HG02970 (cell line): Measurements from ENCODE around the gene WDR20.
"Not testable (repeated sequence)": the region's sequence is repeated elsewhere in the genome, so short reads cannot be mapped to it uniquely, and the experiment has no call there.

Experiments used
- ATAC-seq: cut with Tn5 transposase; IDR thresholded peaks from one replicate; pipeline ENCODE4 v1.9.1; 2021; ENCODE audit warnings: mild to moderate bottlenecking, moderate library complexity, moderate number of reproducible peaks; ENCODE audit not compliant: unreplicated experiment, low FRiP score

Gene WDR20

DNA sequence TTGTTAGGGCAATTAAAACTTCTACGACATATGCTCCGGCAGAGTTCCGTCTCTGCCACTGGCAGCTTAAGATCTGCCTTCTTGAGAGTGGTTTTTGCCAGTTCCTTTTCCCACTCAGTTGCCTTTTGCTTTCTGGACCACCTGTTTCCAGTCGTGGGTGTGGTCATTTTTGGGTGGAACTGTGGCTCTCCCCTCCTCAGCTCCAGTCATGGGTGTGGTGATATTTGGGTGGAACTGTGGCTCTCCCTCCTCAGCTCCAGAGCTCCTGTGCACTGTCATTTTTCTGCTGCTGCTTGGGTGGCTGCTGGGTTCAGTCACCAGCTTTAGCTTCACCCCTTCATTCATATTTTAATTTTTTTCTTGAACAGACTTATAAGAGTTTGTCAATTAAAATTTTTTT is 25.3 kb downstream of the WDR20 start:
- ATAC-seq = no peak

DNA sequence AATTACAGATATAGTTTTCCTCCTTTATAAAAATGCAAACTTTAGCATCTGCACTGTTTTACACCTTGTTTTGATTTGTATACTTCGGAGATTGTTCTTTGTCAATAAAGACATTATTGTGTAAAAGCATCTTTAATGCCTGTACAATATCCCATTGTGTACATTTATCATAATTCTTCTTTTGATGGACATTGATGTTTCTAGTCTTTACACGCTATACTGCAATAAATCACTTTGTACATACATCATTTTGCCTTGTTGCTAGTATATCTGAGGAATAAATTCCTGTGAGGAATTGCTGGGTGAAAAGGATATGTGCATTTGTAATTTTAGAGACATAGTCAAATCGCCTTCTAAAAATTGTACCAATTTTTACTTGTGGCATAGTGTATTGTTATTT is 30.4 kb downstream of the WDR20 start:
- ATAC-seq = no peak

DNA sequence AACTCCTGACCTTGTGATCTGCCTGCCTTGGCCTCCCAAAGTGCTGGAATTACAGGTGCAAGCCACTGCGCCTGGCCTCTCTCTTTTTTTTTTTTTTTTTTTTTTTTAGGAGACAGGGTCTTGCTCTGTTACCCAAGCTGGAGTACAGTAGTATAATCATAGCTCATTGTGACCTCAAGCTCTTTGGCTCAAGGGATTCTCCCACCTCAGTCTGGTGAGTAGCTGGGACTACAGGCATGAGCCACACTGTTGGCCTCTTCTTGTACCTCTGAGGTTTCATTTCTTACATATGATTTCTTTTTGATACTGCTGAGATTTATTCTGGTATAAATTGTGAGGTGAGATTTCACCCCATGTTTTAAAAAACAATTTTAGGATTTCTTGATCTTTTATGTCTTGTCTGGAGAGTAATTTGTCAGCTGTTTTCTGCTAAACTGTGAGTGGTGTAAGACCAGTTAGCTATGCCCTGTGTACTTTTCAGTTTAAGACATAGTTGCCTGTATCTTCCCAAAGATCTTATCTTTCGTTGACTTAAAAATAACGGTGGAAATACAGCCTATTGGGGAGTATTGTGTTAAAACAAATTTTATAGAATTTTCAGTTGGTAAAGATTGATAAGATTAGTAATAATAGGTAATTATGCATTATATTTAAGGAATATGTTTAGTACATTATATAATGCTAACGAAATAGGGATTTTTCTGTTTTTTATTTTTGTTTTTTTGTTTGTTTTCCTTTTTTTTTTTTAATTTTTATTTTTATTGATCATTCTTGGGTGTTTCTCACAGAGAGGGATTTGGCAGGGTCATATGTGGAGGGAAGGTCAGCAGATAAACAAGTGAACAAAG is 31.7 kb downstream of the WDR20 start:
- ATAC-seq = no peak

DNA sequence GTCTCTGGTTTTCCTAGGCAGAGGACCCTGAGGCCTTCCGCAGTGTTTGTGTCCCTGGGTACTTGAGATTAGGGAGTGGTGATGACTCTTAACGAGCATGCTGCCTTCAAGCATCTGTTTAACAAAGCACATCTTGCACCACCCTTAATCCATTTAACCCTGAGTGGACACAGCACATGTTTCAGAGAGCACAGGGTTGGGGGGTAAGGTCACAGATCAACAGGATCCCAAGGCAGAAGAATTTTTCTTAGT is 32.2 kb downstream of the WDR20 start:
- ATAC-seq = not testable (repeated sequence)

DNA sequence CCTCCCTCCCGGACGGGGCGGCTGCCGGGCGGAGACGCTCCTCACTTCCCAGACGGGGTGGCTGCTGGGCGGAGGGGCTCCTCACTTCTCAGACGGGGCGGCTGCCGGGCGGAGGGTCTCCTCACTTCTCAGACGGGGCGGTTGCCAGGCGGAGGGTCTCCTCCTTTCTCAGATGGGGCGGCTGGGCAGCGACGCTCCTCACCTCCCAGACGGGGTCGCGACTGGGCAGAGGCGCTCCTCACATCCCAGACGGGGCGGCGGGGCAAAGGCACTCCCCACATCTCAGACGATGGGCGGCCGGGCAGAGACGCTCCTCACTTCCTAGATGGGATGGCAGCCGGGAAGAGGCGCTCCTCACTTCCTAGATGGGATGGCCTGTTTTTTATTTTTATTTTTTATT is 33.0 kb downstream of the WDR20 start:
- ATAC-seq = not testable (repeated sequence)

DNA sequence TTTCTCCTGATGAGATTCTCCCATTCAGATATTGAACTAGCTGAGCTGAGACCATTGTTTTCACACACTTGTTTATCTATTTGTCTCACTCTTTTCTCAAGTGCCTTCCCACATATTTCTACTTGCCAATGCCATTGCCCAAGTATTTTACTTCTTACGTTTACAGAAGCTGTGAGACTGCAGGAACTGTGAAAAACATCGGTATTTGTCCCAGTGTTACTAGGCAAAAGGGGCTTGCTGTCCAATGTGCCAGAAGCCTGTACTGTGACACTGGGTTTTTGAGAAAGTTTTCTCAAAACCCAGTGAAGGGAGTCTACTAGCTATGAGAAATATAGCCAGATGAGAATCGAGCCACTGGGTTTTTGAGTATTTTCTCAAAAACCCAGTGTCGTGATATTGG is 37.5 kb downstream of the WDR20 start:
- ATAC-seq = no peak

DNA sequence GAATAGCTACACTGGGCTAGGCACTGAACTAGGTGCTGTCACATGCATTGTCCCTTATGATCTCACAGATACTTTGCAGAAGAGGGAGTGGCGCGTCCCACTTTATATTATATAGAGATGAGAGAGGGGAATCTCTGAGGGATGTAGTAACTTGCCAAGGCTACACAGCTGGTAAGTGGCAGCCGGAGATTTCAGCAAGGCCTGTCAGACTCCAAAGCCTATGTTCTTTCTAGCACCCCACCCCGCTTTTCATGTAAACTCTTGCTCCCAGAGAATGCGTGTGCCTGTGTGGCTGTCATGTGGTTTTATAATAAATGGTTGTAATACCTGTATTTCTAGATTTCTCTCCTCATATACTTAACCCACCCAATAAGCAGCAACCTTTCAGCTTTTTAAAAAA is 39.1 kb downstream of the WDR20 start:
- no peak for ATAC-seq

DNA sequence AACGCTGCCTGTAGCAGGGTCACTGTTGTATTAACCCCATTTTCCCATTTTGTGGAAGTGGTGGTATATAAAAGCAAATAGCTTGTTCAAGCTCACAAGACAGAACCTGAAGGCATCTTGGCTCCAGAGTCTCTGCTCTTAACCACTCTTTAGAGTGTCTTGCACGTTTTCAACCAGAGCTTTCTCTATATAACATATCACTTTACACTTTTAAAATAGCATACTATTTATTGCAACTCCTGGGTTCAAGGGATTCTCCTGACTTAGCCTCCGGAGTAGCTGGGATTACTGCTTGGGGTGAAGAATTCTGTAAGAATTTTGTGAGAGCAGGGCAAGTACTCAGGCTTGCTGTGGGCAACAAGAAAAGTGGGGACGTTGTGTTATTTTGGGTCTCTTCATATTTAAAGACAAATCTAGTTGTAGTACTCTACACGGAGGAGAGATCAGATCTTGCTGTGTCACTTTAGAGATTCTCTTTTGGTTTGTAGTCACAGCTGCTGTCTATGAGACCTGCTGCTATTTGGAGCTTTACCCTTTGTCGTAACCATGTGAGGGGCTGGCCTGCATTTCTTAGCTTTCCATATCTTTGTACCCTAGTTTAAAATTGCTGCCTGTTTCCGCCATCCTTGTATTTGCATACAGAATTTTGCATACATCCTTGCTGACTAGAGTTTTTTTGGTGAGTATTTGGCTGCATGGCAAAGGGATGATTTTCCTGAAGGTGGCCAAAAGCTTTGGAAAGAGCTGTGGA is 40.7 kb downstream of the WDR20 start:
- ATAC-seq = no peak

DNA sequence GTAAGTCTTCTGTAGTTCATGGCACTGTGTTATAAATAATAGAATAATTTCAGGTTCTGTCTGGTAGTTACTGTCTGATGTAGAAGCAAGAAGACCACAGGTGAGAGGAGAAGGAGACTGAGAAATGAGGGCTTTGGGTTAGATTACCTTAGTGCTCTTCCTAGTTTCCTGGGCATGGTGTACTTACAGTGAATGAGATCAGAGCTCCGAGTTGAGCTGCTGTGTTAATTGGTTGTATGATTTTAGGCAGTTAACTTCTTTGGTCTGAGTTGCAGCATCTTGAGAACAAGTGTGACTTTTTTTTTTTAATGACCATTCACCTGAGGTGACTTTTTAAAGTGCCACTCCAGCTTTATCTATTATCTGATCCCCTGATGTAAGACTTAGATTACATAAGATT is 41.5 kb downstream of the WDR20 start:
- ATAC-seq = no peak

DNA sequence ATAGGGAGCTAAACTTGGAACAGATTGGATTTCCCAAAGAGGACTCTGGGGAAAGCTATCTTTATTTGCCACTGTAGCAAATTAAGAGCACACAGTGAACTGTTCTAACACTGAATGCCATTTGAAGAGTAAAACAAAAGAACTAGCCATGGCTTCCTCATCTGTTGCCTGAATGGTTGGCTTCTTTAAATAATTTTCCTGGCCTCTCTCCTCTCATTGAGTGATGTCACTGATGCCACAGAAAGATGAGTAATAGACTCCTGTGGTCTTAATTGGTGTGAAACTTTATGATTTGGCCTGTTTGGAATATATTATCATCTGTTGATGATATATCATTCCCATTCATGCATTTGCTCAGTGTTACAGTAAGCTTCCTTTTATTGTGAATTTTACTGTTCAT is 42.5 kb downstream of the WDR20 start:
- no peak for ATAC-seq

DNA sequence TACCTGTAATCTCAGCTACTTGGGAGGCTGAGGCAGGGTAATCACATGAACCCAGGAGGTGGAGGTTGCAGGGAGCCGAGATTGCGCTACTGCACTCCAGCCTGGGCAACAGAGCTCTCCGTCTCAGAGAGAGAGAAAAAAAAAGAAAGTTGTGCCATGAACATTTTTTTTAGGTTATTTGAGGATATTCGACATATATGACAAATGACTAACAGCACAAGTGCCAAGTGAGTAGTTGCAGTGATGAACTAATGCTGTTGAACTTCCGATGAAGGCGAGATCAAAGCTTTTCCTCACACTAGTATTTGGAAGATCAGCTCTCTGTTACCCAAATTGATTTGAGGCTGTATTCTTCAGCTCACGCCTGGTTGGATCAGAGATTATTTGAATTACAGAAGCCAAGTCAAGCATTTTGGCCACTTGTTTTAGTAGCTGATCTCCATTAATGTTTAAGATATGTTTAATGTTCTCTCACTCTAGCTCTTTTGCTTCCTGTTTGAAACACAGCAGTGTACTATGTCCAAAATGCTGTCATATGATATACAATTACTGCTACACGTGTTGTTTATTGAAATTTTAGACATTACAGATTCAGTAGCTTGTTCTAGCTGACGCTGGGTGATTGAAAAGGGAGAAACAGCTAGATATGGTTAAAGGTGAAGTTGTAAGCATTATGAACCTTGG is 43.4 kb downstream of the WDR20 start:
- ATAC-seq = no peak

DNA sequence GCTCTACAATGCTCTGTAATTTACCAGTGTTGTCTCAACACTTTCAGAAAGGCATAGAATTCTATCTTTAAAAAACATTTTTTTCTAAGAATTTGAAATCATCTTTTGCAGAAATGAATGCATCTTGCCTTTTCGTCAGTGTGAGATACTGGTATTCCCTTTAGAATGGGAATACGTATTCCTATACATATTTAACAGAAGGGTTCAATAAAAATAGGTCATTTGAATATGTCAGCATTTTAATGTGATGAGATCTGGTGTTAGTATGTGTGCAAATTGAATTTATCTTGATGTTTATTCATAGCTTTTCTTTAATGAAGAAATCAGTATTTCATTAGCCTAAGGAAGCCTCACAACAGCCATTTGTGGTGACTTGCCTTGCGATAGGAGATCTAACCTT is 44.2 kb downstream of the WDR20 start:
- no peak for ATAC-seq

DNA sequence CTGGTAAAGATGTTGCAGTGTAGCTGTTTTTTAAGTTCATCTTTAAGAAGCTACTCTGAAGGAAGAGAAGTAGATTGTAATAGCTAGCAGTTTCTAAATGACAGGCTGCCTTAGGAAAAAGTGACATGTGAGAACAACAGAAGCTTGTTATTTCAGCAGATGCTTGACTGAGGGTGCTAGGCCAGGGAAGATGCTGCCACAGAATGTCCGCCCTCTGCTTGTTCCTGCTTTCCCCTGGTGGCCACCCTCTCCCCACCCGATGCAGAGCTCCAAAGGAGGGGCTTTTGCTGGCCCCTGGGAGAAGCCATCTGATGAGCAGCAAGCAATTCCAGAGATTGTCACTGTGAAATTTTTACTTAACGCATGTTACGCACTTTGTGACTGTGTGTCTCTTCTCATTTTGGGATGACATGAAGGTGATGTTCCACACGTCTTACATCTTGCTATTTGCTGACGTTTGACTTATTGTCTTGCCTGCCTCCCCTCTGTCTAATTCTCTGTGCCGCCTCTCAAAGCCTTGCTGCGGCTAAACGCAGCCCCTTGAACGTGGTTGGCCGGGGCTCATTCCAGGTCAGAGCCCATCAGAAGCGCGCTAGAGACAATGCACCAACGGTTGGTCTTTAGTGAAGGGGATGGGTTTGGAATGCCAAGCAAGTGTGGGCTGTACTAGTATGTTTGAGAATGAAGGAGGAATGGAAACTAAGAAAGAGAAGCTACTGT is 44.8 kb downstream of the WDR20 start:
- no peak for ATAC-seq

DNA sequence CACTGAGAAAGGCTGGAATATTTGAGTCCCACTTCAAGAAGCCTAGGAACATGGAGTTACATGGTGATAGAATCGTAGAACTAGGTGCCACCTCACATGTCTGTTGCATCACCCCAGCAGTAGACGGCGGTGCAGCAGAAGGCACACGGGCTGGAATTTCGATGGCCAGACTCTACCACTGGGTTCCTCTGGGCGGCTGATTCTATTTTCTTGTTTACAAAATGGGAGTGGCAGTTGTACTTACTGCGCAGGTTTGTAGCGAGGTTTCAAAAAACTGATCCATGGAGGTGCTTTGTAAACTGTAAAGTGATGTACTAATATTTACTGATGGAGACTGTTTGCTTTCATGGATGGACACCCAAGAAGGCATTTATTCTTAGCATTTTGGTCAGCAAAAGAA is 45.7 kb downstream of the WDR20 start:
- no peak for ATAC-seq

DNA sequence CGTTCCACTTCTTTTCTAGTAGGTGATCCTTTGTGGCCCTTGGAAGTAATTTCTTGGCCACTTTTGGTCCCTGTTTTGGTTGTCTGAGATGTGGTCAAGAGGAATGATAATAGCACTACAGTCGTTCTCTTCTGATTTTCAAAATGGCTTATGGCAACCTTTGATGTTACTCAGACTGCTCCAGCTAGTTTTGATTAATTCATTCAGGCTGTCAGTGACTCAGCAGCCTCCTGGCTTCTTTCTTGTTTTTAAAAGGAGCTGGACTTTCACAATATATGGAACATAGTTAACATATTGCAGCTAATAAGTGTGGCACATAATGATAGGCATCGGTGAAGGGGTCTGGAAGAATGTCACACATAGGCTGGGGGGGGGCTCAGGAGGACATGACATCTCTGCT is 47.3 kb downstream of the WDR20 start:
- no peak for ATAC-seq

DNA sequence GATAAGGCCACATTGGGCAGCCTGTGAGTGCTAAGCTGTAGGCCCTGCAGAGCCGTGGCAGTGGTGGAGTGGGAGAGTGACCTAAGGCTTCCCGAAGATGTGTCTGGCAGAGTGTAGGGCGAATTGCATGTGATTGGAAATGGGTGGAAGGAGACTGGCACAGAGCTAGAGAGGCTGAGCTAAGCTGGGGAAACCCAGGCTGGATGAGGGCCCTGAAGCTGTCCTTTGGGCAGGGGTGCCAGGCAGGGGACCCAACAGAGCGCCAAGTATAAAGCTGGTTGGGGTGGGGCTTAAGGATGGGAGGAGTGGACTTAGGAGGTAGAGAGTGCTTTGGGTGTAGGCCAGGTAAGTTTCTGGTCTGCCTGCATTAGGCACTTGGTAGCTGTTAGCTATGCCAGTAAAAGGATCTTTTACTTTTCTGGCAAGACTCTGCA is 47.9 kb downstream of the WDR20 start:
- no peak for ATAC-seq

DNA sequence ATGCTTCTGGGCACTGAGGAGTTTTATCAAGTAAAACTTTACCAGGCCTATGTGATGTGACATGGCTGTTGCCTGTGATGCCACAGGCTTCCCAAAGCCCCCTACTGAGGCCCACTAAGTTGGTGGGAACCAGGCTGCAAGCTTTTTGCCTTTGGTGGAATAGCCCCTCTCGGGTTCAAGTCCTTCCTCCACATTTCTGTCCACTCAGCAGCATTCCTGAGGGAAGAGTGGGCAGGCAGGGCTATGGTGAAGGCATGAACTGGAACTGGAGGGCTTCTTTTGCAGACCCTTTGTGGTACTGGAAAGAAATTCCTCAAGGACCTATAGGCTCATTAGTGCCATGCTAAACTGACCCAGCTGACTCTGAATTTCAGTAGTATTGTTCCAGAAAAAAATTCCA is 48.5 kb downstream of the WDR20 start:
- no peak for ATAC-seq

DNA sequence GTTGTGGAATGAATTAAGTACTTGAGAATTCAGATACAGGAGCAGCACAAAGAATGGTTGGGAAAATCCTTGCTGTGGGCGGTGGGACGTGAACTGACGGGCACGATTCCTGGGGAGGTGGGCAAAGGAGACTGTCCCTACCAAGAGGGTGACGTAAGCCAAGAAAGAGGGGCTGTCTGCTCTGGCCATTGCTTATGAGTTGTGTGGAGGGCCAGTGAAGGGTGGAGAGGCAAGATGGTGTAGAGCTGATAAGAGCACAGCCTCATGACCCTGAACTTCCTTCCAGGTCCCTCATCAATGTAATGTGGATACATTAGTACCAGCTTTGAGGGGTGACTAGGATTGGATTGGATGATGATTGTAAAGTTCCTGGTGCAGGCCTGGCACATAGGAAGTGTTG is 50.2 kb downstream of the WDR20 start:
- ATAC-seq = no peak

DNA sequence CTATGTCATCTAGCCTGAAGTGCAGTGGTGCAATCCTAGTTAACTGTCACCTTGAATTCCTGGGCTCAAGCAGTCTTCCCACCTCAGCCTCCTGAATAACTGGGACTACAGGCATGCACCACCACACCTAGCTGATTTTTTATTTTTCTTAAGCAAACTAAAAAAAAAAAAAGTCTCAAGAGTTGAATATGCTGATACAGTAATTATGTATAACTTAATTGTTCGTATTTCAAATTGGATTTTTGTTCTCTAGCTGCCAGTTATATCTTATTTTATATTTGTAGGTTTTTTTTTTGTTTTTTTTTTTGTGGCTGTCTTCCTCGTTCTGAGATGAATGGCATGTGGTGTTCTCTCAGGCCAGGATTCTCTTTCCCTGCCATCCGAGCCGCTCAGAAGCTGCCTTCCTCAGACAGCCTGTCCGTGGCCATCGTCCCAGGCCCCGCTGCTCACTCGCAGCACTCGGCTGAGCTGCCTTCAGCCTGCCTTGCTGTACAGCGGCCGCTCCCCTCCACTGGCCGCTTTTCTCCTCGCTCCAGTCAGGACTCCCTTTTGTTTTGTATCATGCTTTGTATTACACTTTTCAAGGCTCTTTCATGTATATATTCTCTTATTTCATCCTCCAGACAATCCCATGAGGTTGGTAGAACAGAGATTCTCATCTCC is 53.3 kb downstream of the WDR20 start:
- ATAC-seq = no peak

DNA sequence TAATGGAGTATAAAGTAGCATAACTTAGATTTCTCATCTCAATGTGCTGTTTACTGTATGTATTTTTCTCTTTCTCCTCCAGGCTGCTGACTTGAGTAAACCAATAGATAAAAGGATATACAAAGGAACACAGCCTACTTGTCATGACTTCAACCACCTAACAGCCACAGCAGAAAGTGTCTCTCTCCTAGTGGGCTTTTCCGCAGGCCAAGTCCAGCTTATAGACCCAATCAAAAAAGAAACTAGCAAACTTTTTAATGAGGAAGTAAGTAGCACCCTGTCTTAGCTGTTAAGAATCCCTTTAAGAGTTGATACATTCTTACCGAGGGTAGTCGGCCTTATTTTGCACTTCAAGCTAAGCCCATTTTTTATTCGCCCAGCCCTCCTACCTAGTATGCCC is 55.2 kb downstream of the WDR20 start:
- no peak for ATAC-seq

DNA sequence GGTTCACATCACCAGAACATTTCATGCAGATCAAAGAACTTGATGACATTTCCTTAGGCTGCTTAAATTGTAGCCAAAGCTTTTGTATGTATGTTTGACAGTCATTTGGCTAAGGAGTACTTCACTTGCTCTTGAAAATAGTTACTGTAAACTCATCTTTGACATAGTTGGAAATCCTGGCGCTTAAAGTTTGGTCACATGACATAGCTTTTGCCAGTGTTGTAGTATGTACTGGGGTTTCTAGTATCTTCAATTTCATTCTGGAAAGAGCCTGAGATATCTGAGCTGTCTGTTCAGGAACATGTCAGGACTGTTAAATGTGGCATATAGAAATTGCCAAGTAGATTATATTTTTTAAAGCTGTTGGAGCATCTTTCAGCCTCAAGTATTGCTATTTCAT is 55.7 kb downstream of the WDR20 start:
- ATAC-seq = no peak
